ENCODE data around the gene EIF3A. TPM values are rescaled to one million over a fixed set of nuclear protein-coding genes. Genes with fewer than 3 reads are reported as not detected.

The EIF3A gene
- polyA plus RNA-seq, 4 donors: 173 to 197 (median 190) TPM

GRCh38 chr10:119022846-119023552, 57.6 kb downstream of the EIF3A start:
- no peak for DNase-seq (ENCODE audit: low read depth in 4 of 4, low spot score in 2 of 4)

- DNase-seq (ENCODE audit: low read depth in 4 of 4, low spot score in 2 of 4): no peak
Measured at GRCh38 chr10:119020627-119020946, 60.0 kb downstream of the EIF3A start.

DNA sequence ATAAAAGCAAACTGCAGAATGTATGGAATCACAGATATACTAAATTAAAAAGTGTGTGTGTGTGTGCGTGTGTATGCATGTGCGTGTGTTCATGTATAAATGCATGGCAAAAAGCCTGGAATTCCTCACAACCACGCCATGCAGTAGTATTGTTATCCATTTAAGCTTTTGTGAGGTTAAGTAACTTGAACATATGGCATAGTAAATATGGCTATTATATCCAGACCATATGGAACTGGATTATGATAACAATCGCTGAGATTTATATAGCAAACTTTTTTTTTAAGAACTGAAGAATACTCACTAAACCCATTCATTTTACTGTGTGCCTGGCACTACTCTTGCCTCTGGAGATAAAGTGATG, 73.4 kb downstream of the EIF3A start:
- DNase-seq (ENCODE audit: low read depth in 4 of 4, low spot score in 2 of 4): no peak

DNA sequence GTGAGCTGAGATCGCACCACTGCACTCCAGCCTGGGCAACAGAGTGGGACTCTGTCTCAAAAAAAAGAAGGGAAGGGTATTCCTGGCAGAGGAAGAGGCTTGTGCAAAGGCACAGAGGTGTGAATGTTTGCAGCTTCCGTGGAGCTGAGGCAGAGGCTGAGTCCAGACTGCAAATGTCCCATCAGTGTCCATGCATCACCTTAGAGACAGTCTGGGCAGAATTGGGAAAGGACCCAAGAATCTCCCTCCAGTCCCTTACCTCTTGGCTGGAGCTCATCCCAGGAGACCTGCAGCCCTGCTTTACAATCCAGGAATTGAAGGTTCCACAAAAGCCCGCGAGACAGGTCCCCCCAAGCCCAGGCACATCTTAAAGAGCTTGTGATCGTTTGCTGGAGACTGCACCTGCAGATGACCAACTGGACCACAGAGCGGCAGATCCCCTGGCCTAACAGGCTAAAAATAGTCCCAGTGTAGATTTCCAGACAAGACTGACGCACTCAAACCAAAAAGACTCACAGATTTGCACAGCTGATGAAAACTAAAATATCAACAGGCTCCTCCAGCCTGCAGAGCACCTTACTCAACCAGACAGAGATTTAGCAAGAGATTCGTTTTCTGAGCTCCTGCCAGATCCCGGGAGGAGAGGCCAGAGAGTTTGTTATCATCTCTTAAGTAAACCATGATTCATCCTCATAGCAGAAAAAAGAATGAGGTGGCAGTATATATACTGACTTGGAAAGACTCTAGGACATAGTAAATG, 74.0 kb downstream of the EIF3A start:
- DNase-seq (ENCODE audit: low read depth in 4 of 4, low spot score in 2 of 4): no peak

DNA sequence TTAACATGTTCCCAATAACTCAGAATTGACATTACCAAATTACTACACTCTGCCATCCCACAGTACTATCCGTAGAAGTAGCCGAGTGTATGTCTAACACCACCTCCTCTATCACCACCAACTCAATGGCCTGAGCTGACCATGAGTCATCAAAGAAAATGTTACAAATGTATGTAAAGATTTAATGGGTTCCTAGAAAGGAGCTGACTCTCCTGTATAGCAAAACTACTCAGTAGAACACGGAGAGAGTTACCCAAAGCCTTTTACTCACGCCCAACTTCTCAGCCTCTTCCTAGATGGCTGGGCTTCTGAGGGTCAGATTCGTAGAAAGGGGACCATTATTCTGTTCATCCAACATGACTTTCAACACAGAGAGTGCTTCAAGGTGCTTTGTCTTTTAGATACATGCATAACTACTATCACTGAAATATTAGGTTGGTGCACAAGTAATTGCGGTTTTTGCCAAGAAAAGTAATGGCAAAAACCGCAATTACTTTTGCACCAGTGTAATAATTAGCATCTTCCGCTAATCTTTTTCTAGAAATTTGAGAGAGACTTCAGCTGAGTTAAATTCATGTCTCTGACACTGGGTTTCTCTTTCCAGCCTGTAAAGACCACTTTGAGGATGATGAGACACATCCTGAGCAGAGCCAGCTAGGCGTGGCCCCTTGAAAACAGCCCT, 75.1 kb downstream of the EIF3A start:
- no peak for DNase-seq (ENCODE audit: low read depth in 4 of 4, low spot score in 2 of 4)

- no peak for DNase-seq (ENCODE audit: low read depth in 4 of 4, low spot score in 2 of 4)
Measured at GRCh38 chr10:119003572-119004289, 76.9 kb downstream of the EIF3A start.

DNA sequence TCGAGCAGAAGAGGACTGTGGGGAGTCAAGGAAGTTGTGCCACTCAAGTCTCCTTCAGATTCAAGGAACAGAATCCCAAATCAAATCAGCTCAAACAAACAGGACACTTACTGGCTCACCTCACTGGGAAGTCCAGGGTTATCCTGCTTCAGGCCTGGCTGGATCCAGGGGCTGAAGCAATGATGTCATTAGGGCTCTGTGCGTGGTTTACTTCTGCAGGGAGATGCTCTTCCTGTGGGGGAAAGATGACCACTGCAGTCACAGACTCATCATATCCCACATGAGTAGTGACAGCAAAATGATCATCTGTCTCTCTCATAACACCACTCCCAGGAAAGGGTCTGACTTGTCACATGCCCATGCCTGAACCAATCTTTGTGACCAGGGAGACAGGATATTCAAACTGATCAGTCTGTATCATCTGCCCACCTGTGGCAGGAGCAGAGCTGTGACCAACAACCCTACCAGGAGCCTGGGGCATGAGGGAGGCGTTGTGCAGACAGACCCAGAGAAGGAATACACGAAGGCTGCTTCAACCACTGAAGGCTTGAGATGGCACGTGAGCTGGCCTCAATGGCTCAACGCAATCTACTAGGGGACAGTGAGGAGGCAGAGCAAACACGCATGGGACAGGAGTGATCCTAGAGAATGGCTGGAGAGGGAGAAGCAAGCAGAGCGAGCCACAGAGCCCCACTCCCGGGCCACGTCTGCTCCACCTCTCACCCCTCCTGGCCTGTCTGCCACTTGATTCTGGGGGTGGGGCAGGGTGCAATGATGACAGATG, 78.7 kb downstream of the EIF3A start:
- DNase-seq (ENCODE audit: low read depth in 4 of 4, low spot score in 2 of 4): no peak

DNA sequence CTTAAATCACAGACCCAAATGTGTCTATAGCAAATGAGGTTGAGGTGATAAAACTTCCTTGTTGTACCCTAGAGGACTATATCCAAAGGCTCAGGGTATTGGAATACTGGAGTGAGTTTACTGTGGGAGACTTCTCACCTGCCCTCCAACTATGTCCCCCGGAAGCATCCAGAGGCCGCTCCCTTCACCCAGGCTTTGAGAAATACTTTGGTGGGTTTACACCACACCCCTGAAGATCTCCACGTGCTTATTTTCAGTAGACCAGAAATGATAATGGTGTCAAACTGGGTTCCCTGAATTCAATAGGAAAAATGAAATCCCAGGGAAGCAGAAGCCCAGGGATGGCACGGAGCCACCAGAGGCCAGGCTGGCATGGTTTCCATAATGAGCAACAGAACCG, 82.4 kb downstream of the EIF3A start:
- no peak for DNase-seq (ENCODE audit: low read depth in 4 of 4, low spot score in 2 of 4)

GRCh38 chr10:118997379-118997778, 83.2 kb downstream of the EIF3A start:
- DNase-seq (ENCODE audit: low read depth in 4 of 4, low spot score in 2 of 4): no peak

- no peak for DNase-seq (ENCODE audit: low read depth in 4 of 4, low spot score in 2 of 4)
Measured at GRCh38 chr10:118995739-118996138, 84.9 kb downstream of the EIF3A start.

DNA sequence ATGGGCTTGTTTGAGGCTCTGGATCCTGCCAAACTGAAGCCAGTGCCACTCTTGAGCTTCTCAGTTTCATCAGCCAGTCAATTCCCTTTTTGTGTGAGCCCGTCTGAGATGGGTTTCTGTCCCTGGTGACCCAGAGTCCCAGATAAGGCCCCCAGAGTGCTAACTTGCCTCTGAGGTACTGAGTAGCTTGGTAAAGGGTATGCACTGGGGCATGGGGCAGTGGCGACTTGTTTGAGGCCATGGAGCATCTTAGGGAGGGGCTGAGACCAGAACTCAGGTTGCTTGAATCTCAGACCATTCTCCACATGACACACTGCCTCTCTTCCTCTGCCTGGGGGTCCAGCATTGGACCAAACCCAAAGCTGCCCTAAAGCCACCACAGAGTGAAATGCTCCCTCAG, 86.3 kb downstream of the EIF3A start:
- DNase-seq (ENCODE audit: low read depth in 4 of 4, low spot score in 2 of 4): no peak

- no peak for DNase-seq (ENCODE audit: low read depth in 4 of 4, low spot score in 2 of 4)
Measured at GRCh38 chr10:118993214-118993613, 87.4 kb downstream of the EIF3A start.

DNA sequence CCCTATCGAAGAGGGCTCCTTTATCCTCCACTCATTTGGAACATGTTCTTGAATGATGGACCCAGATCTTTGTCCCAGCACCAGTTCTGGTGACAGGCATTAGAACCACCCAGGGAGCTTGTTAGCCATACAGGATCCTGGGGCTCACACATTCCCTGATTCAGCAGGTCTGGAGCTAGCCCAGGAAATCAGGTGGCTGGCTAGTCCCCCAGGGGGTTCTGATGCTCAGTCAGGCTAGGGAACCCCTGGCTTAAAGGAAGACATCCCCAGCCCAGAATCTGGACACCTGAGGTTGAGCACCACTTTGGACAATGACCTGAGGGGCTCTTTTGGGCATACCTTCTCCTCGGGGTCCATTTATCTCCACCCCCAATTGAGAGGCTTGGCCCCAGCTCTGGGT, 88.1 kb downstream of the EIF3A start:
- no peak for DNase-seq (ENCODE audit: low read depth in 4 of 4, low spot score in 2 of 4)

DNA sequence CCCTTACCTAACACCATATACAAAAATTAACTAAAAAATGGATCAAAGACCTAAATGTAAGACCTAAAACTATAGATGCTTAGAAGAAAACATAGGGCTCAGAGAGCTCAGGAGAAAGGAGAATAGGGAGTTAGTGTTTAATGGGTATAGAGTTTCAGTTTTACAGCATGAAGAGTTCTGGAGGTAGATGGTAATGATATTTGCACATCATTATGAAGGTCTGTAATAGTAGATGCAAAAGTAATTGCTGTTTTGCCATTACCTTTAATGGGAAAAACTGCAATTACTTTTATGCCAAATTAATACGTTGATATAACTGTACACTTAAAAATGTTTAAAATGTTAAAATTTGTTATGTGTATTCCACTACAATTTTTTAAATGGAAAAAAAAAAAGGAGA, 90.3 kb downstream of the EIF3A start:
- DNase-seq (ENCODE audit: low read depth in 4 of 4, low spot score in 2 of 4): no peak

DNA sequence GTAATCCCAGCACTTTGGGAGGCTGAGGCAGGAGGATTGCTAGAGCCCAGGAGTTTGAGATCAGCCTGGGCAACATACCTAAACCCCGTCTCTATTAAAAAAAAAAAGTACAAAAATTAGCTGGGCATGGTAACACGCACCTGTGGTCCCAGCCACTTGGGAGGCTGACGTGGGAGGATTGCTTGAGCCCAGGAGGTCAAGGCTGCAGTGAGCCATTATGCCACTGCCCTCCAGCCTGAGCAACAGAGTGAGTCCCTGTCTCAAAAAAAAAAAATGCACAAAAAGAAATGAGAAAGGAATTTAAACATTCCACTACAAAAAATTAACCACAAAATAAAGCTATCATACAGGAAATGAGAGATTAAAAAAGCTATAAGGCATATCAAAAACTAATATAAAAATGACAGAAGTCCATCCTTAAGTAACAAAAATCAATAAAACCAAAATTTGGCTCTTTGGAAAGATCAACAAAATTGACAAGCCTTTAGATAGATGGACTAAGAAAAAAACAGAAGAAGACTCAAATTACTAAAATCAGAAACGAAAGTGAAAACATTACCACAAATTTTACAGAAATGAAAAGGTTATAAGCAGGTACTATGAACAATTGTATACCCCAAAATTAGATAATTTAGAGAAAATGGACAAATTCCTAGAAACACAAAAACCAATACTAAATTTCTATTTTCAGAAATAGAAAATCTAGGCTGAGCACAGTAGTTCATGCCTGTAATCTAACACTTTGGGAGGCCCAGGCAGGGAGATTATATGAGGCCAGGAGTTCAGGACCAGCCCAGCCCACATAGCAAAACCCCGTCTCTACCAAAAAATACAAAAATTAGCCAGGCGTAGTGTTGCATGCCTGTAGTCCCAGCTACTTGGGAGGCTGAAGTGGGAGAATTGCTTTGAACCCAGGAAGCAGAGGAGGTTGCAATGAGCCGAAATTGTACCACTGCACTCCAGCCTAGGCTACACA, 93.5 kb downstream of the EIF3A start:
- DNase-seq (ENCODE audit: low read depth in 4 of 4, low spot score in 2 of 4): no peak

DNA sequence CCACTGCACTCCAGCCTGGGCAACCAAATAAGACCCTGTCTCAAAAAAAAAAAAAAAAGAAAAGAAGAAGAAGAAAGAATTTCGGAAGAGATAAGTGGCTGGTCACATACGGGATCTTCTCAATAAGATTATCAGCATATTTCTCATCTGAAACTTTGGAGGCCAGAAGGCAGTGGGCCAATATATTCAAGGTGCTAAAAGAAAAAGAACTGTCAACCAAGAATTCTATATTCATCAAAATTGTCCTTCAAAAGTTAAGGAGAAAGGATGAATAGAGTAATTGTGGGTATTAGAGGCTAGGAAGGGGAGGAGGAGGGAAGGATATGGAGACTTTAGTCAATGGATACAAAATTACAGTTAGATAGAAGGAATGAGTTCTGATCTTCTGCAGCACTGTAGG, 95.0 kb downstream of the EIF3A start:
- DNase-seq (ENCODE audit: low read depth in 4 of 4, low spot score in 2 of 4): no peak
